A549 treated with RU486 at 1 μM for 4 hours (cell line): ENCODE measurements around the gene ACADM. TPM values are rescaled to one million over a fixed set of nuclear protein-coding genes. Genes with fewer than 3 reads are reported as not detected.

Experiments
- total RNA-seq: library from RNA; stranded (reverse); fragments of 200-300 nt; extraction: Qiagen RNA extraction; gene quantifications from 5 replicates; pipeline ENCODE4 v1.2.3, GENCODE V29; 2022; ENCODE audit warnings: low read depth

The ACADM gene
- total RNA-seq = 27.4 to 39.2 TPM (median 32.8 TPM) in 5 replicates

GRCh38 chr1:75724472-75725022 lies at the start of gene ACADM:
Gene ACADM, plus strand, starts transcription at chr1:75724709. Its CDS starts 79 bp downstream, at chr1:75724788.

DNA sequence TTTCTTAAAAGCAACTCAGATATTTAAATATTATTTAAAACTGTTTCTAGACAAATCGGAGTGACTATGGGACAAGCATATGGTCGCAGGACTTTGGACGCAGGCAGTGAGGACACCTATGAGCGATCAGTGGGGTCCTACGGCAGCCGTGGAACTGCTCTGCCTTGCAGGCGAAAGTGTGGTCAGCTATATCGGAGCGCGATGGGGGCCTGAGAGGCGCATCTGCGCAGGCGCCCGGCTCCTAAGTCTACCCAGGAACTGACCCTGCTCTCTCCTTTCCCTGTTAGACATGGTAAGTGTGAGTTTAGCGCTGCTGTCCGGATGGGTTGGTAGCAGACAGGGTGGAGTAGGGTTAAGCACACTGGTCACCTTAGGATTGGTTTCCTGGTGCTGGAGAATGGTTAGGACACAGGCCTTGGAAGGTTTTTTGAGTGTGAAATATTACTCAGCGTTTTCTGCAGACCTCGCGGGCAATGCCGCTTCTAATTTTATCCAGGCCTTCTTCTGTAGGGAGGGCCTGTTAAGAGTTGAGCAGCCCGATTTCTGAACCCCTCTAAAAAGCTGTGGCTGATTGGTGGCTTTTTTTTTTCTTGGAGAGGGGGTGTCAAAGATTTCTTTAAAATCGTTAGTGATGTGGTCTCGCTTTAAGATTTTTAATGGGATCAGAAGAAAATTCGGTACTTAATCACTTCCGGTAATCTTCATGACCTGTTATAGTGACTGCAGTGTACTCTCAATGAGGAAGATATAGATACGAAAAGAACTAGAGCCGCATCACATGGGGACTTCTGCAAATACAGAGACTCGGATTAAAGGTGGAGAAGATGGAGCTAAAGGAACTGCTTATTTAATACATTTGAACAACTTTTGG lies 61.7 kb downstream of the ACADM start, which contains the start of gene RABGGTB:
Gene RABGGTB (plus strand): TSS at position 274 of the 871 bp plus-strand sequence. CDS start 16 bp downstream, at position 290.

GRCh38 chr1:75796376-75797272 lies 72.1 kb downstream of the ACADM start, which contains the start of gene MSH4:
Gene MSH4, plus strand, starts transcription at chr1:75796882. Its CDS starts 104 bp downstream, at chr1:75796986.

Other genes with a start within 250 kb of the ACADM start
- gene SLC44A5, start 113.6 kb upstream of the ACADM start, total RNA-seq = 0.05 to 0.19 TPM (median 0.06 TPM) in 3 of 5 replicates, not detected in the others
- gene RABGGTB, start 61.5 kb downstream of the ACADM start, total RNA-seq = 44.5 to 89.8 TPM (median 70.6 TPM) in 5 replicates
- not detected in 5 replicates for gene MSH4, start 72.2 kb downstream of the ACADM start, total RNA-seq
- gene ASB17, start 207.7 kb downstream of the ACADM start, total RNA-seq = not detected in 5 replicates